Measurements from ENCODE around the gene DEPDC7. TPM values are rescaled to one million over a fixed set of nuclear protein-coding genes. Genes with fewer than 3 reads are reported as not detected.

The DEPDC7 gene
- total and polyA plus RNA-seq, 2 experiments from 2014 or later = 8.6 to 10.9 TPM

GRCh38 chr11:33045551-33046255 lies 30.0 kb downstream of the DEPDC7 start:
- H3K4me2 ChIP-seq = no peak overlapping the region
- H3K27me3 Mint-ChIP-seq (ENCODE audit: insufficient read depth, low read depth, poor library complexity) = peaks cover 6% of the 10 kb centered on the region
- H3K4me3 Mint-ChIP-seq = no peak overlapping the region
- peaks cover 9% of the 10 kb centered on the region; the same call in 1 of the 2 replicates for H3K36me3 ChIP-seq (ENCODE audit: insufficient read depth)
- H3K9me2 ChIP-seq (ENCODE audit: insufficient read depth) = no peaks in the 10 kb centered on the region
- peaks cover 5% of the 10 kb centered on the region; the same call in 2 of the 3 replicates for H3K9me3 Mint-ChIP-seq
- H2AFZ ChIP-seq = no peak overlapping the region
- H3K27ac ChIP-seq (ENCODE audit: low read depth) = no peak overlapping the region
- peaks cover 42% of the 10 kb centered on the region for H3K36me3 Mint-ChIP-seq (ENCODE audit: low read depth)
- H3F3A ChIP-seq (replicated peaks; ENCODE audit: low read depth) = no peaks in the 10 kb centered on the region
- no peak for ATAC-seq
- H3K4me1 ChIP-seq (ENCODE audit: insufficient read depth) = peaks cover 4% of the 10 kb centered on the region
- no peaks in the 10 kb centered on the region for H3K27me3 ChIP-seq (ENCODE audit: insufficient read depth)
- H3K4me3 ChIP-seq = no peak overlapping the region
- no peaks in the 10 kb centered on the region; the same call in 1 of the 2 replicates for H3K79me2 ChIP-seq (replicated peaks; ENCODE audit: insufficient read depth)
- TF ChIP-seq POLR2AphosphoS5 (IDR thresholded peaks at IDR 0.05; ENCODE audit: low read depth) (no peak), EZH2 (IDR thresholded peaks at IDR 0.05; ENCODE audit: low read depth, unreplicated experiment) (no peak), EZH2phosphoT487 (IDR thresholded peaks at IDR 0.05; ENCODE audit: unreplicated experiment) (no peak), ZNF462 (CRISPR knock-in tag; IDR thresholded peaks at IDR 0.05) (no peak), STAT1 (IDR thresholded peaks at IDR 0.05; ENCODE audit: unreplicated experiment) (no peak), CREB1 (CRISPR knock-in tag; IDR thresholded peaks at IDR 0.05; ENCODE audit: low read depth) (no peak), JUNB (IDR thresholded peaks at IDR 0.05; ENCODE audit: unreplicated experiment) (no peak), CTCF (conservative IDR thresholded peaks at IDR 0.05; ENCODE audit: low read depth in 2 of 2) (no peak), ZNF114 (CRISPR knock-in tag; IDR thresholded peaks at IDR 0.05) (no peak), NANOG (IDR thresholded peaks at IDR 0.05; ENCODE audit: borderline replicate concordance) (no peak), ETS1 (IDR thresholded peaks at IDR 0.05) (no peak), ZNF331 (CRISPR knock-in tag; IDR thresholded peaks at IDR 0.05; ENCODE audit: low read depth) (no peak), REST (IDR thresholded peaks at IDR 0.05; ENCODE audit: unreplicated experiment) (no peak)
- H3K27ac Mint-ChIP-seq = no peak overlapping the region
- peaks cover 10% of the 10 kb centered on the region for H3K4me1 Mint-ChIP-seq
- no peak for DNase-seq (ENCODE audit: low spot score)
- H4K20me1 ChIP-seq (replicated peaks; ENCODE audit: insufficient read depth) = no peaks in the 10 kb centered on the region; the same call in 1 of the 2 replicates
